Fibroblast of skin of abdomen (primary cell): Measurements from ENCODE around the gene GPX6.
"Not testable (repeated sequence)": the region's sequence is repeated elsewhere in the genome, so short reads cannot be mapped to it uniquely, and the experiment has no call there.

Source experiments
- DNase-seq: peaks from one replicate; pipeline ENCODE4 v3.0.0-alpha.2; 2013

The GPX6 gene

DNA sequence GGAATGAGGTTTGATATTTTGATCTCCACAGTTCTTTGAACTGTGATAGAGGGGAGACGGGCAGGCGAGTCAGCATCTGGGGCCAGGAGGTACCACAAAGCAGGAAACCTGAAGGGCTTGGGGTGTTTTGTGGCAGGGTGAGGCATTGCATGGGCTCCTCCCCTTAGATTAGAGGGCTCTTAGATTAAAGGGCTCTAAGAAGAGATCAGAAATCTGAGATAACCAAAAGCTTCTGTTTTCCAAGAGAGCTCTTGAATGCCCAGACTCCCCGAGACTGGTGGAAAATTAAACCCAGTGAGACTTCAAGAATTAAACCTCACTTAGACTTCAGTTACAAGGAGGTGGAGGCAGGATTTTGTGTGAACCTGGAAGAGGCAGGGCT lies 7.6 kb upstream of the GPX6 start:
- DNase-seq = no peak

DNA sequence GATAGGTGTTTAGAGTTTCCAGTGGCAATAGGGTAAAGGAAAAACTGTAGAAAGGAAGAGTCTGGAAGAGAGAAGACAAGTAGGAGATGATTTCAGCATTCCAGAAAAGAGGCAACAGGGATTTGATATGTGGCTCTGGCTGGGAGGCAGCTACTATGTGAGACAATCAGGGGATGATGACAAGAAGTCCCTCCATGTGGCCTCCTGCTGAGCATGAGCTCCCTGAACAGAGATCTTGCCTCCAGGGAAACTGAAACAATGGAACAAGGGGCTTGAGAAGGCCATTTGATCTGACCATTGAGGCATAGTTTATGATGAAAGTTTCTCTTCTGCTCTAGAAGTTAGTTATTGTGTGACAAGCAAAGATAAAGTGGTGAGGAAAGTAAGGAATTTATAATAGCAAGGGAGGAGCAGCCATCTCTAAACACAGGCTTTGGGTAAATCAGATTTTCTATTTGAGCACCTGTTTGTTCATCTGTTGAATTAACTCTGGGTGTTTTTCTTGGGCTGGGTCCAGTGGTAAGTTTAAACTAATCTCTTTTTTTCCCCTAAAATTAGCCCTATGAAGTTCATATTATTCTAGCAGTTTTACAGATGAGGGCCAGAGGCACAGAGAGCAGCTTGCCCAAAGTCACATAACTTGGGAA lies 7.1 kb upstream of the GPX6 start:
- DNase-seq = no peak

DNA sequence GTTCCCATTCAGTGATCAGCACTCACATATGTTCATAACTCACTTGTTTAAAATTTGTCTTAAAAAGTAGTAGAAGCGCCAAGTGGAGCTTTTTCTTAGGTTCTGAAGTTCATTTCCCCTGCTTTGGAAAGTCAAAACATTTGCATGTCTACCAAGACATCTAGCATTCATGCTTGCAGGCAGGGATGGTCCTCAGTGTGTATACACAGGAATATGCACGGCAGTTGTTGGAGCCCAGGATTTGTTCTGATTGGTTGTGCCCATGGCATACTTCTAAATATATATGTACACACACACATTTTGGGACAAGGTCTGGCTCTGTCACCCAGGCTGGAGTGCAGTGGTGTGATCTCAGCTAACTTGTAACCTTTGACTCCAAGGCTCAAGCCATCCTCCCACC lies 2.4 kb upstream of the GPX6 start:
- DNase-seq = no peak

DNA sequence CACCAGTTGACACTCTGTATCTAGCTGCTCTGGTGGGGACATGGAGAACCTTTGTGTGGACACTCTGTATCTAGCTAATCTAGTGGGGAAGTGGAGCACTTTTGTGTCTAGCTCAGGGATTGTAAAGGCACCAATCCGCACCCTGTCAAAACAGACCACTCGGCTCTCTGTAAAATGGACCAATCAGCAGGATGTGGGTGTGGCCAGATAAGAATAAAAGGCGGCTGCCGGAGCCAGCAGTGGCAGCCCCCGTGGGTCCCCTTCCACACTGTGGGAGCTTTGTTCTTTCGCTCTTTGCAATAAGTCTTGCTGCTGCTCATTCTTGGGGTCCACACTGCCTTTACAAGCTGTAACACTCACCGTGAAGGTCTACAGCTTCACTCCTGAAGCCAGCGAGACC lies 3.2 kb downstream of the GPX6 start:
- not testable (repeated sequence) for DNase-seq

DNA sequence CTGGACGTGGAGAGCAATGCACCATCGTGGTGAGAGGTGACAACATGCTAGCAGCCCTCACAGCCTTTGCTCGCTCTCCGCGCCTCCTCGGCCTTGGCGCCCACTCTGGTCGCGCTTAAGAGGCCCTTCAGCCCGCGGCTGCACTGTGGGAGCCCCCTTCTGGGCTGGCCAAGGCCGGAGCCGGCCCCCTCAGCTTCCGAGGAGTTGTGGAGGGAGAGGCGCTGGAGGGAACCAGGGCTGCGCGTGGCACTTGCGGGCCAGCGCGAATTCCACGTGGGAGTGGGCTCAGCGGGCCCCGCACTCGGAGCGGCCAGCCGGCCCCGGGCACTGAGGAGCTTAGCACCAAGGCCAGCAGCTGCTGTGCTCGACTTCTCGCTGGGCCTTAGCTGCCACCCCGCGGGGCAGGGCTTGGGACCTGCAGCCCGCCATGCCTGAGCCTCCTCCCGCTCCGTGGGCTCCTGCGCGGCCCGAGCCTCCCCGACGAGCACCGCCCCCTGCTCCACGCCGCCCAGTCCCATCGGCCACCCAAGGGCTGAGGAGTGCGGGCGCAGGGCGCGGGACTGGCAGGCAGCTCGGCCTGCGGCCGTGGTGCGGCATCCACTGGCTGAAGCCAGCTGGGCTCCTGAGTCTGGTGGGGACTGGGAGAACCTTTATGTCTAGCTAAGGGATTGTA lies 3.8 kb downstream of the GPX6 start:
- no peak for DNase-seq

DNA sequence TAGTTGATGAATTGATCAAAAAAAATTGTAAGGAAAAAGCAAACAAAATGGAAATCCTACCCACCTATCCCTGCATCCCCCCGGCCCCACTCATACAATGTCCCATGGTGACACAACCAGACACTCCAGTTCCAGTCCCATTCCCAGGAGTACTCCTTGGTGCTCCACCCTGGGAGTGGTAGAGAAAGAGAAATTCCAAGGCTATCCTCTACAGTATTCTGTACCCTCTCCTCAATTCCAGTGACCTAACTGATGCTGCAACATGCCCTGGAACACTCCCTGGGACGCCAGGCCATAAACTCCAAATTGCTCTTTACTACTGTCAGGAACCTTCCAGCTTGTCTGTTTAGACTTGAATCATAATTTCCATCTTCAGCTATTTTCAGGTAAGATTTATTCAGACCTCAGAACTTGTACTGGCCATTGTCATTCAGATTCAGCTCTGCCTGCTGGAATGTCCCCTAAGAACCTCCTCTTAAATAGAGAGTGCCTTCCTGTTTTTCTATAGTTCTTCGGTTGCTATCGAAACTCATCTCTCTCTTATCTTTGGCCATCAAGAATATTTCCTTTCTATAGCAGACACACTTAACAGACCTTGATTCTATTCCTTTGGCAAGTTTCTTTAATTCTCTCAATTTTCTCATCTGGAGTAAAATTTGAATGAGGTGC lies 8.7 kb downstream of the GPX6 start:
- DNase-seq = no peak

DNA sequence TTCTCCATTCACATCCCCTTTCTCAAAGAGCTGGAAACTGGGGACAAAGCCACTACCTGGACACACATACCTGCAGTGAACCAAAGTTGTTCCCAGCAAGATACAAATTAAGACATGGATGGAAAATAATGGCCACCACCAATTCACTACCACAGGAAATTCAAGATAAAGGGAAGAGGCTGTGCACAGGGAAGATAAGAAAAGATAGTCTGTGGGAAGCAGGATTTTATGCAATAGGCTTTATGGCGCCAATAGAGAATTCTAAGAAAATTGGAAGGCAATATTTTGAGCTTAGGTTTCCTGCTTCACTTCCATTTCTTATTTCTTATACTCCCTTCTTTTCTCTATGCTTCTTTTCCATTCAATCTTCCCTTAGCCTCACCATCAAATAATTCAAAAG lies 9.9 kb downstream of the GPX6 start:
- no peak for DNase-seq

DNA sequence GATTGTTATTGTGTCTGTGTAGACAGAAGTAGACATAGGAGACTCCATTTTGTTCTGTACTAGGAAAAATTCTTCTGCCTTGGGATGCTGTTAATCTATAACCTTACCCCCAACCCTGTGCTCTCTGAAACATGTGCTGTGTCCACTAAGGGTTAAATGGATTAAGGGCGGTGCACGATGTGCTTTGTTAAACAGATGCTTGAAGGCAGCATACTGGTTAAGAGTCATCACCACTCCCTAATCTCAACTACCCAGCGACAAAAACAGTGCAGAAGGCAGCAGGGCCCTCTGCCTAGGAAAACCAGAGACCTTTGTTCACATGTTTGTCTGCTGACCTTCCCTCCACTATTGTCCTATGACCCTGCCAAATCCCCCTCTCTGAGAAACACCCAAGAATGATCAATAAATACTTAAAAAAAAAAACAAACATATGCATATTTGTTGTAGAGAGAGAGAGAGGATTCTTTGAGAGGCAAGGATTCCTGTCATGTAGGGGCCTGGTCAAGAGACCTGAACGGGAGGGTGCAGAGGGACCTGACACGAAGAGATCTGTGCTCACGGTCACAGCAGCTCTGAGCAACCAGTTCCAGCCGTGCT lies 12.8 kb downstream of the GPX6 start:
- not testable (repeated sequence) for DNase-seq

DNA sequence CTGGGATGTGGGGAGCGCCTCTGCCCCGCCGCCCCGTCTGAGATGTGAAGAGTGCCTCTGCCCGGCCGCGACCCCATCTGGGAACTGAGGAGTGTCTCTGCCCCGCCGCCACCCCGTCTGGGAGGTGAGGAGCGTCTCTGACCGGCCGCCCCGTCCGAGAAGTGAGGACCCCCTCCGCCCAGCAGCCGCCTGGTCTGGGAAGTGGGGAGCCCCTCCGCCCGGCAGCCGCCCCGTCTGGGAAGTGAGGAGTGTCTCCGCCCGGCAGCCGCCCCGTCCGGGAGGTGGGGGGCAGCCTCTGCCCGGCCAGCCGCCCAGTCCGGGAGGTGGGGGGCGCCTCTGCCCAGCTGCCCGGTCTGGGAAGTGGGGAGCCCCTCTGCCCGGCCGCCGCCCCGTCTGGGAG lies 13.5 kb downstream of the GPX6 start:
- not testable (repeated sequence) for DNase-seq

DNA sequence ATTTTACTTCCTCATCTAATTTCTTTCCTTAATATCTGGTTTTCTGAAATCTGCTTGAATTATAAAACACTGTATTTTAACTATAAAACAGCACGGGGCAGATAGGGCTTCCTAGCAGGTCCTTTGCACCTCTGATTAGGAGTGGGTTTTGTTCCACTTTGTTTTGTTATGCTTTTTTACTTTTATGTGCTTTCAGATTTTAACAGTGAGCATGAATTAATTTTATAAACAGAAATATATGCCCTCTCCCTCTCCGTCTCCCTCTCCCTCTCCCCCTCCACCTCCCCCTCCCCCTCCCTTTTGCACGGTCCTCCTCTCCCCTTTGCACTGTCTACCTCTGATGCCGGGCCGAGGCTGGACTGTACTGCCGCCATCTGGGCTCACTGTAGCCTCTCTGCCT lies 14.3 kb downstream of the GPX6 start:
- DNase-seq = no peak

DNA sequence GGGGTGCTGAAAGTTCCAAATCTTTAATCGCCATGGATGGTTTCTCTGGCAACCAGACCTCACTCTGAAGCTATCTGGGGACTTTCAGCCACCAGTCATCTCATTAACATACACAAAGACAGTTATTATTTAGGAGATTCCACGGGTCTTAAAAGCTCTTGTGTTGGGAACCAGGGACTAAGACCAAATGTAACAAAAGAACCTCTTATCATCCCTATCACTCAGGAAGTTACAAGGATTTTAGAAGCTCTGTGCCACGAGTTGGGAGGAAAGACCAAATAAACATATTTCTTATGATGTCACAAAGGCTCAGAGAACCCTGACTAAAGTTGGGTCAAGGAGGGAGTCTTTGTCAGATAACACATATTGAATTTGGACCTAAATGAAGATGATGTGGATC lies 17.7 kb downstream of the GPX6 start:
- DNase-seq = no peak

DNA sequence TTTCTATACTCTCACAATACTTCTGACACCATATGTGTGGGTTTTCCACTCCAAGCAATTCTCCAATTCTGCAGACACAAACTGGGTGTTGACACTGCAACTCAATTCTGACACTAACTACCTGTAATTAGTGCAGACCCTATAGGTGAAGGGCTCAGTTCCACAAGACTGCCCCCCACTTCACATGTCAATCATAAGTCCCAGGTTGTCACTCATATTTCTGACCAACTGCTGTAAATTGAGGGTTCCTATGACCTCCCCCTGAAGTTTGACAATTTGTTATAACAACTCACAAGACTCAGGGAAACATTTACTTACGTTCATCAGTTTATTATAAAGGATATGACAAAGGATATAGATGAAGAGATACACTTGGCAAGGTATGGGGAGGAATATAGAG lies 18.3 kb downstream of the GPX6 start:
- no peak for DNase-seq

DNA sequence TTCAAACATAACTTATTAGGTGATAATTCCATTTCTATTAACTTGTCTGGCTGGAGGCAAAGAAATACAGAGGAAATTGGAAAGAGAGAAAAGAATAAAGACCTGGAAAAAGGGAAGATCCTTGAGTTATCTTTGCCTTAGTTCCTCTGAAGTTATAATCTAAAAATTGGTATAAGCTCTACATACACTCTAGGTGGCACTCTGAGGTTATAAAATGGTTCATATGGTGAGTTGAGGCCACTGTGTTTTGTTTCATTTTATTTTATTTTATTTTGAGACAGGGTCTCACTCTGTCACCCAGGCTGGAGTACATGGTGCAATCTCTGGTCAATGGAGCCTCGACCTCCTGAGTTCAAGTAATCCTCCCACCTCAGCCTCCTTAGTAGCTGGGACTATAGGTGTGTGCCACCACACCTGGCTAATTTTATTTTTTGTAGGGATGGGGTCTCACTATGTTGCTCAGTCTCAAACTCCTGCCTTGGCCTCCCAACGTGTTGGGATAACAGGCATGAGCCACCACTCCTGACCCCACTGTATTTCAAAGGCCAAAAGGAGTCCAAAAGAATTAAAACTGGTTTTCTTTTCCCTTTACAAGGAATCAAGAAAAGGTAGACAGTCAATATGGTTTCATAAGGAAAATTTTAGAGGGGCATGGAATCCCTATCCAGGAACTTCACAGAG lies 19.4 kb downstream of the GPX6 start:
- DNase-seq = peak; percentile 4

DNA sequence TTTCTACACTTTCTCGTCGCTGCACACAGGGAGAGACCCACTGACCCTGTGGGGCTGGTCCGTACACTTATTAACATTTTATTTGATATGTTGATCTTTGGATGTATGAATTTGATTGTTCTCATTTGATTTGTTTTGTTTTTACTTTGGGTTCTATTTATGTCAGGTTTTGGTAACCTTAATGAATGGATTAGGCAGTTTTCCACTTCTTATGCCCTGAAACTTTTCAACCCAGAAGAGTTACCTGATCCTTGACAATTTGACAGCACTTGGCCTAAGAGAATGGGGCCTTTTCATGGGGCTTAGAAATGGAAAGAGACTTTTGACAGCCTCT lies 23.6 kb downstream of the GPX6 start:
- DNase-seq = no peak

DNA sequence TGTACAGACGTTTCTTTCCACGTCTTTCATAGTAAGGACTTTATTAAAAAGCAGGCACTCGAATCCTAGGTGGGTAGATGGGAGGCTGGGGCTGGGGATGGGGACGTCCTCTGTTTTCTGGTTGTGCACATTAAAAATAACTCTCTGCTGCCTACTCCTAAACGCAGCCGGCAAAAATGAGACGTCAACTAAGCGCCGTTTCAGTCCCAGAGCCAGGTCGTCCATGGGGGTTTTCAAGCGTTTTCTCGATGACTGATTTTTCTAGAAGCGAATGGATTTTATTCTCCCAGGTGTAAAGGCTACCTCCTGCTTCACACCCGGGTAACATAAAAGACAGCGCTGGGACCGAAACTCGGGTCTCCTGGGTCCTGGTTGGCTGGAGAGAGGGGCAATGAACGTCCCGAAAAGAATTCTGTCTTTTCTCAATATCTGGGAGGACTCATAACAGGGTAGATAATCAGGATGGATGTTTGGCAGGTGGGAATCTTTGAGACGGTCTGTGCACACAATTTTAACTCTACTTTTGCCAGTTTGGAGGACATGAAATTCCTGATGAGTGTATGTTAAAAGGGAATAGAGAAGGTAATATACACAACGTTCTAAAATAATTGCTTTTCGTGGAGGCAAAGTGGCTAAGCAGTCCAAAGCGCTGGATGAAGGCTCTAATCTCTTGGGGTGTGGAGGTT lies 25.2 kb downstream of the GPX6 start:
- DNase-seq = peak; percentile 20

DNA sequence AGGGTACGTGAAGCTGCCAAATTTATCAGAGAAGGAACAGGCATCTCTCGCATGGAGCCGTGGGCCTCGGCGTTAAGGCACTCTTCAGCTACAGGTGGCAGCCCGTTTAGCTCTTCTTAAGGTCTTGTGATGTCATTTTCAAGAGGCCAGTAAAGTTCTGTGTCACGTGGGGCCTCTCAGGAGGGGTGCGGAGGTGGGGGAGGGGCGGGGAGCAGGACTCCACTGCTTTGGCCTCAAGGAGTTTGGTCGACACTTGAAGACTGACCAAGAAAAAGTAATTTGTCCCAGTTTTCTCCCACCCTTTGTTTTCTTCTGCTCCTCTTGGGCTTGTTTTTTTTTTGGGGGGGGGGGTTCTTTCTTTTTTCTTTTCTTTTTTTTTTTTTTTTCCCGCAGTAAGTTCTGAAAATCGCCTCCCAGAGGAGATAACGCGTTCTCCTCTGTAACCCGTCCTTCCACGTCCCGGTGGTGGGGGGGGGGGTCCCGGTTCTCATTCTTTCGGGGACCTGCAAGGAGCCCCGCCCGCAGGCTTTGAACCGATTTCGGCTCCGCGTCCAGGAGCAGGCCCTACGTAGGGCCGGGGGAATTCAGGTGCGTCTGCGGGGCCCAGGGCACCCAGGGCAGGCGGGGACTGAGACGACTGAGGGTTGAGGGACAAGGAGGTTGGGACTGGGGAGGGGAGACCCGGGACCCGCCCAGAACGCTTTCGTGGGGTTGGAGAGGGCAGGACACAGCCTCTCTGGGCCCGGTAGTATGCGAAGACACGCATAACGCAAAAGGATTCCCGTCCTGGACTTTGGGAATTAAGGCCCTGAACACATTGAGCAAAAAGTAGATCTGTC lies 26.0 kb downstream of the GPX6 start:
- DNase-seq = peak; percentile 80

DNA sequence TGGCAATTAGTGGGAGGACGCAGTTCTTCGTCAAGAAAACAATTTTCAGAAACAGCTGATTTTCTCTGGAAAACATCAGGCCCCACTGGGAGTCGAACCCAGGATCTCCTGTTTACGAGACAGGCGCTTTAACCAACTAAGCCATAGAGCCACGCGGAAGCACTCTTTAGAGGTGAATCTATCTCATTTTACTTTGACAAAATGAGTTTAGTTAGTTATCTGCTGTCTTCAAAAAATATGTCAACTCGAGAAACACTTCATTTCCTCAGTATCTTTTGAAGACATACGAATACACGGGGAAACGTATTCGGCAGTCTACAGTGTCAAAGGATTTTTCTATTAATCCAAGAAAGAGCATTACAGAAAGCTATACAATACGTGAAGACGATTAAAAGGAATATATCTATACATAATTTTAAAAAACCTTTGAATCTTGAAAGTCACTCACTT lies 26.7 kb downstream of the GPX6 start:
- DNase-seq = peak; percentile 74

DNA sequence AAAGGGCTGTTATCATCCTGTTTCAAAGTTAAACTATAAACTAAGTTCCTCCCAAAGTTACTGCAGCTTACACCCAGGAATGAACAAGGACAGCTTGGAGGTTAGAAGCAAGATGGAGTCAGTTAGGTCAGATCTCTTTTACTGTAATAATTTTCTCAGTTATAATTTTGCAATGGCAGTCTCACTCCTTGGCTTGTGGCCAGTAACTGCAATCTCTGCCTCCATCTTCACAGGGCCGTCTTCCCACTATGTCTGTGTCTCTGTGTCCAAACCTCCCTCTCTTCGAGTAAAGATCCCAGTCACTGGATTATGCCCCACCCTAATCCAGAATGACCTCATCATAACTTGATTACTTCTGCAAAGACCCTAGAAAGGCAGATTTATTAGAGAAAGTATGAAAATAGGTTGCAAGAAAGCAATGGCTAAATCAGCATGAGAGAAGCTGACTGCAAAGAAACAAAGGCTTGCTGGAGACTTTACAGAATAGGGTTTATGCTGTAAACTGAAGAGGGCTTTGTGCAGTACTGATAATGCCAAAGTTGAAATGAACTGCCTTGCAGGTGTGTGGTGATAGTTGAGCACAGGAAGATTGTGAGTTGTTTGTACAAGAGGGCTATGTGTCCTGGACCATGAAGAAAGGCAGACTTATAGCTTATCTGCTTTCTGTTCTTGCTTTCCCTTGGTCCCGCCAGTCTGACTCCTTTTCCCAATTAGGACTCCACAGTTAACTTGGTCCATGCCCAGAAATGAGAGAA lies 28.4 kb downstream of the GPX6 start:
- DNase-seq = no peak

DNA sequence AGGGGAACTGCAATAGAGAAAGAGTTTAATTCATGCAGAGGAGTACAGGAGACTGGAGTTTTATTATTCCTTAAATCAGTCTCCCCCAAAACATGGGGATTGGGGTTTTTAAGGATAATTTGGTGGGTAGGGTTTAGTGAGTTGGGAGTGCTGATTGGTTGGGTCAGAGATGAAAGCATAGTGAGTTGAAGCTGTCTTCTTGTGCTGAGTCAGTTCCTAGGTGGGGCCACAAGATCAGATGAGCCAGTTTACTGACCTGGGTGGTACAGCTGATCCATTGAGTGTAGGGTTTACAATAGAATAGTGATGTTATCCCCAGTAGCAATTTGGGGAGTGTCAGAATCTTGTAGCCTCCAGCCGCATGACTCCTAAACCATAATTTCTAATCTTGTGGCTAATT lies 29.1 kb downstream of the GPX6 start:
- no peak for DNase-seq

DNA sequence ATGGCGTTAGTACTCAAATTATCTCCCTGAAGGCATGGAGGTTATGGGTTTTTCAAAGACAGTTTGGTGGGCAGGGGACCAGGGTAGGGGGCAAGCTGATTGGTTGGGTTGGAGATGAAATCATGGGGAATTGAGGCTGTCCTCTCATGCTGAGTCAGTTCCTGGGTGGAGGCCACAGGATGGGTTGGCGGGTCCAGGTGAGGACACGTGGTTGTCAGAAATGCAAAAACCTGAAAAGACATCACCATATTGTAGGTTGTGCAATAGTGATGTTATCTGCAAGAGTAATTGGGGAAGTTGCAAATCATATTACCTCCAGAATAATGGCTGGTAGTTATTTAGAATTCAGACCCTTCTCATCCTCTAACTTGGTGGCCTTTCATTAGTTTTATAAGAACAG lies 30.1 kb downstream of the GPX6 start:
- no peak for DNase-seq
